ENCODE data around the gene TP53BP2.

DNA sequence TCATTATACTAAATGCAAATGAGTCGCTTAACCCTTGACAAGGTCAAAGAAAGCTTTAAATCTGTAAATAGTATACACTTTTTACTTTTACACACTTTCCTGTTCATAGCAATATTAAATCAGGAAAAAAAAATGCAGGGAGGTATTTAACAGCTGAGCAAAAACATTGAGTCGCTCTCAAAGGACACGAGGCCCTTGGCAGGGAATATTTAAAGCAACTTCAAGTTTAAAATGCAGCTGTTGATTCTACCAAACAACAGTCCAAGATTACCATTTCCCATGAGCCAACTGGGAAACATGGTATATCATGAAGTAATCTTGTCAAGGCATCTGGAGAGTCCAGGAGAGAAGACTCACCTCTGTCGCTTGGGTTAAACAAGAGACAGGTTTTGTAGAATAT is 70.7 kb downstream of the TP53BP2 start:
- TF ChIP-seq CTCF (conservative IDR thresholded peaks at IDR 0.05; ENCODE audit: low read depth, low read length) (no peak), EZH2phosphoT487 (IDR thresholded peaks at IDR 0.05; ENCODE audit: borderline replicate concordance, low read length) (no peak)

Data from PC-3 (cell line).